Hippocampal formation (tissue), 2 donors: ENCODE results near the gene CFAP77.
"Not testable (repeated sequence)": the region's sequence is repeated elsewhere in the genome, so short reads cannot be mapped to it uniquely, and the experiment has no call there.

ENCODE experiments used
- DNase-seq, 2 donors: peaks; one replicate each; lab custom pipeline; 2025; lab: John Stamatoyannopoulos, UW

The CFAP77 gene

GRCh38 chr9:132409828-132410528, at the start of gene CFAP77:
Gene CFAP77 (plus strand): TSS chr9:132410211. CDS start chr9:132410272, 61 bp downstream.
- no peak for DNase-seq

GRCh38 chr9:132364068-132364467, 45.9 kb upstream of the CFAP77 start:
- DNase-seq, result no peak

- no peak for DNase-seq
Measured at GRCh38 chr9:132365986-132366385, 44.0 kb upstream of the CFAP77 start.

GRCh38 chr9:132366481-132366880, 43.5 kb upstream of the CFAP77 start:
- no peak for DNase-seq

- DNase-seq, result no peak
Measured at GRCh38 chr9:132367613-132368313, 42.2 kb upstream of the CFAP77 start.

- no peak for DNase-seq
Measured at GRCh38 chr9:132369421-132369820, 40.6 kb upstream of the CFAP77 start.

- no peak for DNase-seq
Measured at GRCh38 chr9:132370592-132370991, 39.4 kb upstream of the CFAP77 start.

- DNase-seq, result peak; percentile 31 to 38
Measured at GRCh38 chr9:132372177-132373095, 37.6 kb upstream of the CFAP77 start.

- DNase-seq, result not testable (repeated sequence)
Measured at GRCh38 chr9:132377769-132378168, 32.2 kb upstream of the CFAP77 start.

- not testable (repeated sequence) for DNase-seq
Measured at GRCh38 chr9:132378416-132378815, 31.6 kb upstream of the CFAP77 start.

- peak in 1 of 2 donors; percentile 9 for DNase-seq
Measured at GRCh38 chr9:132381966-132382541, 28.0 kb upstream of the CFAP77 start.

GRCh38 chr9:132383462-132383883, 26.5 kb upstream of the CFAP77 start:
- no peak for DNase-seq

- DNase-seq, result no peak
Measured at GRCh38 chr9:132384376-132384775, 25.6 kb upstream of the CFAP77 start.

- no peak for DNase-seq
Measured at GRCh38 chr9:132387133-132387532, 22.9 kb upstream of the CFAP77 start.

- no peak for DNase-seq
Measured at GRCh38 chr9:132390966-132391365, 19.0 kb upstream of the CFAP77 start.

- no peak for DNase-seq
Measured at GRCh38 chr9:132391449-132391848, 18.6 kb upstream of the CFAP77 start.

GRCh38 chr9:132395560-132395959, 14.5 kb upstream of the CFAP77 start:
- no peak for DNase-seq

- no peak for DNase-seq
Measured at GRCh38 chr9:132401824-132402223, 8.2 kb upstream of the CFAP77 start.

GRCh38 chr9:132404228-132404881, 5.7 kb upstream of the CFAP77 start:
- DNase-seq, result no peak

- DNase-seq, result peak; percentile 73 to 80
Measured at GRCh38 chr9:132406554-132407122, 3.4 kb upstream of the CFAP77 start, which contains the start of gene TTF1. Gene TTF1 (minus strand): TSS chr9:132406840. CDS start chr9:132402821, 4,019 bp downstream.

- DNase-seq, result no peak
Measured at GRCh38 chr9:132407196-132407595, 2.8 kb upstream of the CFAP77 start.
